HepG2 (cell line): ENCODE measurements around the gene ZKSCAN3. TPM values are rescaled to one million over a fixed set of nuclear protein-coding genes. Genes with fewer than 3 reads are reported as not detected.
A peak's percentile ranks its signal among the peaks of the same experiment; 100 is the strongest.

Experiments used
- EED ChIP-seq: sonication (generic); formaldehyde crosslinking; IDR thresholded peaks from 2 replicates; pipeline ENCODE4 v1.5.0; 2020; ENCODE audit warnings: mild to moderate bottlenecking, missing genetic modification reagents
- MAZ ChIP-seq, 2 experiments: sonication (generic) in 1 of 2; formaldehyde crosslinking in 1 of 2; IDR thresholded peaks; 2 replicates each; pipeline versions ENCODE4 v1.5.0 to v1.6.1; 2012 to 2020; ENCODE audit warnings: low read depth in 2 of 2, mild to moderate bottlenecking in 2 of 2, borderline replicate concordance in 1 of 2, improper control_type of control experiment in 1 of 2, low read length in 1 of 2, missing genetic modification reagents in 1 of 2, moderate library complexity in 1 of 2
- REL ChIP-seq: sonication (generic); formaldehyde crosslinking; conservative IDR thresholded peaks from 2 replicates; pipeline ENCODE4 v1.8.0; 2022; ENCODE audit warnings: mild to moderate bottlenecking, missing genetic modification reagents, moderate library complexity
- TBL1XR1 ChIP-seq: fragments of 150-350 bp; IDR thresholded peaks from 2 replicates; pipeline ENCODE4 v1.6.1; 2014; ENCODE audit warnings: borderline replicate concordance, low read length; ENCODE audit not compliant: partially characterized antibody
- TRIM24 ChIP-seq: sonication (generic); formaldehyde crosslinking; IDR thresholded peaks from 2 replicates; pipeline ENCODE4 v1.8.0; 2022; ENCODE audit warnings: mild to moderate bottlenecking, missing genetic modification reagents
- ZNF138 ChIP-seq: sonication (generic); formaldehyde crosslinking; IDR thresholded peaks from 2 replicates; pipeline ENCODE4 v1.5.0; 2020; ENCODE audit warnings: mild to moderate bottlenecking, low read depth, missing genetic modification reagents
- ZNF292 ChIP-seq: sonication (generic); formaldehyde crosslinking; IDR thresholded peaks from 2 replicates; pipeline ENCODE4 v1.8.1; 2022; ENCODE audit warnings: mild to moderate bottlenecking, low read depth, missing genetic modification reagents, borderline replicate concordance
- ZNF546 ChIP-seq: sonication (generic); formaldehyde crosslinking; conservative IDR thresholded peaks from 2 replicates; pipeline ENCODE4 v1.8.1; 2023; ENCODE audit warnings: mild to moderate bottlenecking, missing genetic modification reagents
- ZNF841 ChIP-seq: sonication (generic); formaldehyde crosslinking; IDR thresholded peaks from 2 replicates; pipeline ENCODE4 v1.8.1; 2023; ENCODE audit warnings: missing genetic modification reagents, borderline replicate concordance
- ZNF878 ChIP-seq: sonication (generic); formaldehyde crosslinking; IDR thresholded peaks from 2 replicates; pipeline ENCODE4 v1.8.1; 2023; ENCODE audit warnings: mild to moderate bottlenecking, missing genetic modification reagents, moderate library complexity
- ZSCAN25 ChIP-seq: sonication (generic); formaldehyde crosslinking; IDR thresholded peaks from 2 replicates; pipeline ENCODE4 v1.8.0; 2022; ENCODE audit warnings: mild to moderate bottlenecking, missing genetic modification reagents
- polyA plus RNA-seq, 8 experiments: library from polyadenylated mRNA; depleted of rRNA in 3 of 8; stranded (reverse) in 7 of 8; unstranded in 1 of 8; fragments of >200 nt; fragmentation: Illumina TruSeq in 4 of 8; extraction: Trizol in 4 of 8; gene quantifications; 2 replicates each; pipeline versions ENCODE4 v1.2.1 to v1.2.3, GENCODE V29; 2011 to 2016; ENCODE audit warnings: low read depth in 4 of 8, missing spikeins in 1 of 8, mixed read lengths in 1 of 8; ENCODE audit not compliant: insufficient read depth in 1 of 8
- total RNA-seq, 5 experiments: library from RNA; depleted of rRNA; stranded (reverse); fragments of >200 nt; fragmentation: Illumina TruSeq; extraction: Trizol; gene quantifications; 2 replicates each; pipeline ENCODE4 v1.2.3, GENCODE V29; 2016; ENCODE audit warnings: low read depth in 1 of 5
- TF ChIP-seq, protein P1 (sequence below): fragments of 450-650 bp; IDR thresholded peaks from 2 replicates; pipeline ENCODE4 v1.6.1; 2016
- TF ChIP-seq, protein P2 (sequence below): sonication (generic); formaldehyde crosslinking; IDR thresholded peaks from one replicate; pipeline ENCODE4 v1.5.1; 2020; ENCODE audit warnings: mild to moderate bottlenecking, missing genetic modification reagents; ENCODE audit errors: not compliant biosample characterization
- TF ChIP-seq, protein P3 (sequence below): sonication (generic); formaldehyde crosslinking; IDR thresholded peaks from 2 replicates; pipeline ENCODE4 v1.5.0; 2020; ENCODE audit warnings: missing genetic modification reagents
- TF ChIP-seq, protein P4 (sequence below): IDR thresholded peaks from 2 replicates; pipeline ENCODE4 v1.6.1; 2016; ENCODE audit warnings: control low read depth

The ZKSCAN3 gene
- total and polyA plus RNA-seq, 2 of the 13 experiments (the other 11 are each of a cell fraction or from before 2014, with no cell fraction given): 3.3 to 7.4 TPM

DNA sequence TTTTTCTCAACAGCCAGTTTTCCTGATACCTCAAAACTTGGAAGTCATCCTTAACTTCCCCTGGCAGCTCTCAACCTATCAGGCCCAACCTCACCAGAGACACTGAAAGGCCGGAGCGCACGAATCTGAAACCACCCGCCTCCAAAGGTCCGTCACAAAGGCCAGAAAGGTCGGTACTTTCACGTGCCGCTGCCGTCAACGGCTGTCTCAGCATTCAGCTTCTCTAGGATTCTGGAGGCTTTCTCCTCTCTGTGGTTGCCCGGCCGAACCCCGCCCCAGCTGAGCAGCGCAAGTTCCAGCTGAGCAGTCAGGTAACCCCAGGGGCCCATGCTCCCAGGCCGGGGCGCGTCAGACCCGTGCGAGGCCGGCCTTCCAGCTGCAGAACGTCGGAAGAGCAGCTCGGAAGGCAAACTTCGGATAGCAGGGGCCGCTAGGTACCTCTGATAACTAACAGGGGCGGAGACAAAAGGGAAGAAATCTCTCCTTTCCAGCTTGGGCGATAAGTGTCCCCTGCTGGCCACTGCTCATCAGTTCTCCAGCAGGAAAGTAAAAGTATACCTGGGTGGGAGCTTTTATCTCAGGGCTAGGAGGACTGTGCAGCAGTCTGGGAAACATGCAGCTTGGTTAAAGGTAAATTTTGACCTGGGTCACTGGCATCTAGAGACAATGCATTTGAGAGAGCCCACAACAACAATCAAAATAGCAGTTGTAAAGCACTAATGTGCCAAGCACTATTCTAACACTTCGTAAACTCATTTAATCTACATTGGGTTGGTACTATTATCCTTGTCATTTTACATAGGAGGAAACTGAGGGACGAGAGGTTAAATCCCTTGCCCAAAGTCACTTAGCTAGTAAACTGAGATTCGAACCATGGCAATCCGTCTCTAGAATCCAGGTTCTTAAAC is 33.7 kb downstream of the ZKSCAN3 start (continued):
- TF ChIP-seq ZSCAN25 (CRISPR knock-in tag): 0 out of 2 replicates have a peak, but pooled peaks have one; percentile 55
- TF ChIP-seq ZNF841 (CRISPR knock-in tag): no peak
- TF ChIP-seq ZNF138 (CRISPR knock-in tag): 0 out of 2 replicates have a peak, but pooled peaks have one; percentile 56
- peak; percentile 67; the same call in 1 of the 2 replicates for TF ChIP-seq MAZ (IDR thresholded peaks at IDR 0.05; ENCODE audit: borderline replicate concordance, low read depth, low read length)
- TF ChIP-seq MAZ (CRISPR knock-in tag; IDR thresholded peaks at IDR 0.05; ENCODE audit: low read depth): peak; percentile 90
- peak; percentile 73; the same call in 1 of the 2 replicates for TF ChIP-seq EED (CRISPR knock-in tag)
- TF ChIP-seq, protein P1, sequence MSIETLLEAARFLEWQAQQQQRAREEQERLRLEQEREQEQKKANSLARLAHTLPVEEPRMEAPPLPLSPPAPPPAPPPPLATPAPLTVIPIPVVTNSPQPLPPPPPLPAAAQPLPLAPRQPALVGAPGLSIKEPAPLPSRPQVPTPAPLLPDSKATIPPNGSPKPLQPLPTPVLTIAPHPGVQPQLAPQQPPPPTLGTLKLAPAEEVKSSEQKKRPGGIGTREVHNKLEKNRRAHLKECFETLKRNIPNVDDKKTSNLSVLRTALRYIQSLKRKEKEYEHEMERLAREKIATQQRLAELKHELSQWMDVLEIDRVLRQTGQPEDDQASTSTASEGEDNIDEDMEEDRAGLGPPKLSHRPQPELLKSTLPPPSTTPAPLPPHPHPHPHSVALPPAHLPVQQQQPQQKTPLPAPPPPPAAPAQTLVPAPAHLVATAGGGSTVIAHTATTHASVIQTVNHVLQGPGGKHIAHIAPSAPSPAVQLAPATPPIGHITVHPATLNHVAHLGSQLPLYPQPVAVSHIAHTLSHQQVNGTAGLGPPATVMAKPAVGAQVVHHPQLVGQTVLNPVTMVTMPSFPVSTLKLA: peak; percentile 76
- TF ChIP-seq, protein P2, sequence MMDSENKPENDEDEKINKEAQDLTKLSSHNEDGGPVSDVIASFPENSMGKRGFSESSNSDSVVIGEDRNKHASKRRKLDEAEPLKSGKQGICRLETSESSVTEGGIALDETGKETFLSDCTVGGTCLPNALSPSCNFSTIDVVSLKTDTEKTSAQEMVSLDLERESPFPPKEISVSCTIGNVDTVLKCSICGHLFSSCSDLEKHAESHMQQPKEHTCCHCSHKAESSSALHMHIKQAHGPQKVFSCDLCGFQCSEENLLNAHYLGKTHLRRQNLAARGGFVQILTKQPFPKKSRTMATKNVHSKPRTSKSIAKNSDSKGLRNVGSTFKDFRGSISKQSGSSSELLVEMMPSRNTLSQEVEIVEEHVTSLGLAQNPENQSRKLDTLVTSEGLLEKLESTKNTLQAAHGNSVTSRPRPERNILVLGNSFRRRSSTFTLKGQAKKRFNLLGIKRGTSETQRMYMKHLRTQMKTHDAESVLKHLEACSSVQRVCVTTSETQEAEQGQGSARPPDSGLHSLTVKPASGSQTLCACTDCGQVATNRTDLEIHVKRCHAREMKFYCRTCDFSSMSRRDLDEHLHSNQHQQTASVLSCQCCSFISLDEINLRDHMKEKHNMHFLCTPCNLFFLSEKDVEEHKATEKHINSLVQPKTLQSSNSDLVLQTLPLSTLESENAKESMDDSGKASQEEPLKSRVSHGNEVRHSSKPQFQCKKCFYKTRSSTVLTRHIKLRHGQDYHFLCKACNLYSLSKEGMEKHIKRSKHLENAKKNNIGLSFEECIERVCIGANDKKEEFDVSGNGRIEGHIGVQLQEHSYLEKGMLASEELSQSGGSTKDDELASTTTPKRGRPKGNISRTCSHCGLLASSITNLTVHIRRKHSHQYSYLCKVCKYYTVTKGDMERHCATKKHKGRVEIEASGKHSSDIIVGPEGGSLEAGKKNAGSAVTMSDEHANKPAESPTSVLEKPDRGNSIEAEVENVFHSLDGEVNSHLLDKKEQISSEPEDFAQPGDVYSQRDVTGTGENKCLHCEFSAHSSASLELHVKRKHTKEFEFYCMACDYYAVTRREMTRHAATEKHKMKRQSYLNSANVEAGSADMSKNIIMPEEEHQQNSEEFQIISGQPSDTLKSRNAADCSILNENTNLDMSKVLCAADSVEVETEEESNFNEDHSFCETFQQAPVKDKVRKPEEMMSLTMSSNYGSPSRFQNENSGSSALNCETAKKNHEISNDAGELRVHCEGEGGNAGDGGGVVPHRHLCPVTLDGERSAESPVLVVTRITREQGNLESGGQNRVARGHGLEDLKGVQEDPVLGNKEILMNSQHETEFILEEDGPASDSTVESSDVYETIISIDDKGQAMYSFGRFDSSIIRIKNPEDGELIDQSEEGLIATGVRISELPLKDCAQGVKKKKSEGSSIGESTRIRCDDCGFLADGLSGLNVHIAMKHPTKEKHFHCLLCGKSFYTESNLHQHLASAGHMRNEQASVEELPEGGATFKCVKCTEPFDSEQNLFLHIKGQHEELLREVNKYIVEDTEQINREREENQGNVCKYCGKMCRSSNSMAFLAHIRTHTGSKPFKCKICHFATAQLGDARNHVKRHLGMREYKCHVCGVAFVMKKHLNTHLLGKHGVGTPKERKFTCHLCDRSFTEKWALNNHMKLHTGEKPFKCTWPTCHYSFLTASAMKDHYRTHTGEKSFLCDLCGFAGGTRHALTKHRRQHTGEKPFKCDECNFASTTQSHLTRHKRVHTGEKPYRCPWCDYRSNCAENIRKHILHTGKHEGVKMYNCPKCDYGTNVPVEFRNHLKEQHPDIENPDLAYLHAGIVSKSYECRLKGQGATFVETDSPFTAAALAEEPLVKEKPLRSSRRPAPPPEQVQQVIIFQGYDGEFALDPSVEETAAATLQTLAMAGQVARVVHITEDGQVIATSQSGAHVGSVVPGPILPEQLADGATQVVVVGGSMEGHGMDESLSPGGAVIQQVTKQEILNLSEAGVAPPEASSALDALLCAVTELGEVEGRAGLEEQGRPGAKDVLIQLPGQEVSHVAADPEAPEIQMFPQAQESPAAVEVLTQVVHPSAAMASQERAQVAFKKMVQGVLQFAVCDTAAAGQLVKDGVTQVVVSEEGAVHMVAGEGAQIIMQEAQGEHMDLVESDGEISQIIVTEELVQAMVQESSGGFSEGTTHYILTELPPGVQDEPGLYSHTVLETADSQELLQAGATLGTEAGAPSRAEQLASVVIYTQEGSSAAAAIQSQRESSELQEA: no peak
- TF ChIP-seq, protein P3, sequence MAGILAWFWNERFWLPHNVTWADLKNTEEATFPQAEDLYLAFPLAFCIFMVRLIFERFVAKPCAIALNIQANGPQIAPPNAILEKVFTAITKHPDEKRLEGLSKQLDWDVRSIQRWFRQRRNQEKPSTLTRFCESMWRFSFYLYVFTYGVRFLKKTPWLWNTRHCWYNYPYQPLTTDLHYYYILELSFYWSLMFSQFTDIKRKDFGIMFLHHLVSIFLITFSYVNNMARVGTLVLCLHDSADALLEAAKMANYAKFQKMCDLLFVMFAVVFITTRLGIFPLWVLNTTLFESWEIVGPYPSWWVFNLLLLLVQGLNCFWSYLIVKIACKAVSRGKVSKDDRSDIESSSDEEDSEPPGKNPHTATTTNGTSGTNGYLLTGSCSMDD (CRISPR knock-in tag): no peak; the same call in 1 of the 2 replicates
- peak; percentile 58; the same call in 1 of the 2 replicates for TF ChIP-seq ZNF546 (CRISPR knock-in tag)
- TF ChIP-seq TRIM24 (CRISPR knock-in tag): no peak
- TF ChIP-seq TBL1XR1: peak; percentile 49
- peak; percentile 92 for TF ChIP-seq ZNF878 (CRISPR knock-in tag)
- peak; percentile 64; the same call in 1 of the 2 replicates for TF ChIP-seq ZNF292 (CRISPR knock-in tag)
- TF ChIP-seq, protein P4, sequence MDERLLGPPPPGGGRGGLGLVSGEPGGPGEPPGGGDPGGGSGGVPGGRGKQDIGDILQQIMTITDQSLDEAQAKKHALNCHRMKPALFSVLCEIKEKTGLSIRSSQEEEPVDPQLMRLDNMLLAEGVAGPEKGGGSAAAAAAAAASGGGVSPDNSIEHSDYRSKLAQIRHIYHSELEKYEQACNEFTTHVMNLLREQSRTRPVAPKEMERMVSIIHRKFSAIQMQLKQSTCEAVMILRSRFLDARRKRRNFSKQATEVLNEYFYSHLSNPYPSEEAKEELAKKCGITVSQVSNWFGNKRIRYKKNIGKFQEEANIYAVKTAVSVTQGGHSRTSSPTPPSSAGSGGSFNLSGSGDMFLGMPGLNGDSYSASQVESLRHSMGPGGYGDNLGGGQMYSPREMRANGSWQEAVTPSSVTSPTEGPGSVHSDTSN (CRISPR knock-in tag): no peak
- TF ChIP-seq REL: no peak
